ENCODE measurements around the gene COL8A2. TPM values are rescaled to one million over a fixed set of nuclear protein-coding genes. Genes with fewer than 3 reads are reported as not detected.
A peak's percentile ranks its signal among the peaks of the same experiment; 100 is the strongest.

The COL8A2 gene
- total and polyA plus RNA-seq, 2 of the 4 experiments (the other 2 are of a cell fraction): 0.54 to 1.1 TPM

DNA sequence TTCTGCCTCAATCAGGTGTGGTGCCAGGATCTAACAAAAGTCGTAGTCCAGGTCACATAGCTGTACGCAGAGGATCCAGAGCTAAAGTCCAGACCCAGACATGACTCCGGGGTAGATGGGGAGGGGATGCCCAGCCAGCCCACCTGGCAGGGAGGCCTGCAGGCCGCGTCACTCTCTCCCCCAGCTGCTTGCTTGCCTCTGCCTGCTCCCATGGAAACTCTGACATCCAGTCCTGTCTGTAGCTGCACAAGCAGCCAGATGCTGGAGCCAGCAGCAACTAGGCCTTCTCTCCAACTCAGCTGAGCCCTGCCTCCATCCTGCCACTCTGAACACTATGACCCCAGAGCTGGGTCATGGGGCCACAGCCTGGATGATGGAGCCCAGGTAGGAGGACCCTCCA lies 8.1 kb downstream of the COL8A2 start:
- Histone ChIP-seq H4K8ac (ENCODE audit: low read depth in 2 of 2, low read length in 2 of 2) (no peak overlapping the region), H3K4ac (ENCODE audit: low read depth, low read length) (no peak overlapping the region), H2AK9ac (replicated peaks; ENCODE audit: low read depth, low read length, poor library complexity) (no peak overlapping the region), H2BK15ac (ENCODE audit: low read depth, low read length) (no peak overlapping the region), H3K9me1 (ENCODE audit: insufficient read depth, low read length) (peaks cover 7% of the 10 kb centered on the region; the same call in 1 of the 2 replicates), H3K9ac (ENCODE audit: low read depth, low read length) (no peak overlapping the region), H2AFZ (replicated peaks; ENCODE audit: low read length, poor library complexity) (peak overlapping the region; percentile 27), H3K4me2 (ENCODE audit: low read depth, low read length) (no peak overlapping the region), H4K20me1 (ENCODE audit: insufficient read depth, low read length) (no peaks in the 10 kb centered on the region; the same call in 1 of the 2 replicates), H3K27me3 (ENCODE audit: control insufficient read depth, insufficient read depth, low read length) (no peaks in the 10 kb centered on the region), H2AK5ac (ENCODE audit: low read depth, low read length) (no peak overlapping the region), H4K5ac (ENCODE audit: low read depth, low read length) (no peak overlapping the region), H3K27ac (ENCODE audit: insufficient read depth, low read length) (no peak overlapping the region), H3K79me1 (ENCODE audit: low read depth in 1 of 2, low read length in 2 of 2) (no peaks in the 10 kb centered on the region), H2BK120ac (ENCODE audit: low read depth, low read length) (no peak overlapping the region), H3K23ac (ENCODE audit: low read depth, low read length) (no peak overlapping the region), H3K9me3 (ENCODE audit: control insufficient read depth, insufficient read depth, low read length) (no peaks in the 10 kb centered on the region), H3K56ac (ENCODE audit: extremely low read depth, insufficient read depth, low read length) (no peak overlapping the region), H2BK20ac (ENCODE audit: low read depth, low read length) (no peak overlapping the region), H3K4me3 (ENCODE audit: insufficient read depth, low read depth, low read length) (no peak overlapping the region), H4K91ac (ENCODE audit: insufficient read depth, low read depth, low read length) (peak overlapping the region; percentile 20), H3K18ac (ENCODE audit: low read depth, low read length) (no peak overlapping the region), H3K14ac (replicated peaks; ENCODE audit: low read depth, low read length) (no peak overlapping the region), H2BK5ac (ENCODE audit: low read depth, low read length, poor library complexity, severe bottlenecking) (no peak overlapping the region), H3K4me1 (ENCODE audit: control insufficient read depth, insufficient read depth, low read length) (peaks cover 13% of the 10 kb centered on the region), H3K36me3 (ENCODE audit: control insufficient read depth, insufficient read depth, low read length) (no peaks in the 10 kb centered on the region)
- ATAC-seq (ENCODE audit: low read depth): no peak
- BruUV-seq (replicated peaks): no TSS peak
- DNase-seq: no peak
- dilution Hi-C loops (cut with HindIII; ENCODE audit: low sequenced_read_pairs, unreplicated experiment): no loop called here
- TF ChIP-seq MAFK (IDR thresholded peaks at IDR 0.05; ENCODE audit: low read depth, low read length) (no peak), NFE2L2 (IDR thresholded peaks at IDR 0.05; ENCODE audit: low read depth, low read length) (no peak), RFX5 (IDR thresholded peaks at IDR 0.05; ENCODE audit: low read depth, low read length) (no peak), SMC3 (IDR thresholded peaks at IDR 0.05; ENCODE audit: low read depth, low read length) (no peak)
- TF ChIP-seq, protein P1, sequence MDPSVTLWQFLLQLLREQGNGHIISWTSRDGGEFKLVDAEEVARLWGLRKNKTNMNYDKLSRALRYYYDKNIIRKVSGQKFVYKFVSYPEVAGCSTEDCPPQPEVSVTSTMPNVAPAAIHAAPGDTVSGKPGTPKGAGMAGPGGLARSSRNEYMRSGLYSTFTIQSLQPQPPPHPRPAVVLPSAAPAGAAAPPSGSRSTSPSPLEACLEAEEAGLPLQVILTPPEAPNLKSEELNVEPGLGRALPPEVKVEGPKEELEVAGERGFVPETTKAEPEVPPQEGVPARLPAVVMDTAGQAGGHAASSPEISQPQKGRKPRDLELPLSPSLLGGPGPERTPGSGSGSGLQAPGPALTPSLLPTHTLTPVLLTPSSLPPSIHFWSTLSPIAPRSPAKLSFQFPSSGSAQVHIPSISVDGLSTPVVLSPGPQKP (IDR thresholded peaks at IDR 0.05; ENCODE audit: borderline replicate concordance, low read depth, low read length): no peak
- intact Hi-C loops (cut with micrococcal nuclease): no loop called here
- in situ Hi-C loops (cut with MboI; ENCODE audit: low sequenced_read_pairs): loop anchor here (25.0 kb wide), 1 partner anchor 295 kb away; no protein-coding TSS in a partner anchor
- ChIA-PET CTCF (interaction anchor here (1.3 to 4.1 kb wide), 2 partner anchors 14 to 18 kb away, joined by 3 to 21 read pairs; no protein-coding TSS in a partner anchor), POLR2A (ENCODE audit: unreplicated experiment) (no interaction called here)
- 86% methylated on average over 2 of the region's 5 CpGs; no CpG with 5 or more reads in 1 of the 2 experiments for WGBS, 2 experiments (ENCODE audit: extremely low coverage in 2 of 2, insufficient read length in 1 of 2)
